Smooth muscle cell (in vitro differentiated cells): Measurements from ENCODE around the gene FHL2. TPM values are rescaled to one million over a fixed set of nuclear protein-coding genes. Genes with fewer than 3 reads are reported as not detected.
"Not testable (repeated sequence)": the region's sequence is repeated elsewhere in the genome, so short reads cannot be mapped to it uniquely, and the experiment has no call there.

Experiments used
- DNase-seq: peaks from one replicate; lab custom pipeline; 2025; ENCODE audit not compliant: unreplicated experiment; lab: John Stamatoyannopoulos, UW
- H2AFZ ChIP-seq: fragments of 200-600 bp; sonication (generic); 2 replicates; pipeline ENCODE4 v1.6.0; 2016; ENCODE audit warnings: antibody characterized with exemption, low read depth, mild to moderate bottlenecking
- H3F3A ChIP-seq: fragments of 200-600 bp; sonication (generic); 2 replicates; pipeline ENCODE4 v1.6.0; 2017; ENCODE audit warnings: antibody characterized with exemption, low read depth
- H3K27ac ChIP-seq: fragments of 200-600 bp; sonication (generic); 2 replicates; pipeline ENCODE4 v1.5.1; 2016; ENCODE audit warnings: low read depth, mild to moderate bottlenecking
- H3K27me3 ChIP-seq: fragments of 200-600 bp; sonication (generic); 2 replicates; pipeline ENCODE4 v1.6.1; 2016; ENCODE audit warnings: low read depth, mild to moderate bottlenecking
- H3K36me3 ChIP-seq: fragments of 200-600 bp; sonication (generic); 2 replicates; pipeline ENCODE4 v1.5.1; 2016; ENCODE audit warnings: low read depth
- H3K4me1 ChIP-seq: fragments of 200-600 bp; sonication (generic); 2 replicates; pipeline ENCODE4 v1.5.1; 2016; ENCODE audit warnings: low read depth
- H3K4me2 ChIP-seq: fragments of 200-600 bp; sonication (generic); 2 replicates; pipeline ENCODE4 v1.6.0; 2016; ENCODE audit warnings: mild to moderate bottlenecking
- H3K4me3 ChIP-seq: fragments of 200-600 bp; sonication (generic); 2 replicates; pipeline ENCODE4 v1.5.1; 2016; ENCODE audit warnings: mild to moderate bottlenecking
- H3K79me2 ChIP-seq: fragments of 200-600 bp; sonication (generic); 2 replicates; pipeline ENCODE4 v1.6.0; 2016; ENCODE audit warnings: low read depth, mild to moderate bottlenecking
- H3K9ac ChIP-seq: fragments of 200-600 bp; sonication (generic); 2 replicates; pipeline ENCODE4 v1.6.0; 2016; ENCODE audit warnings: low read depth
- H3K9me3 ChIP-seq: fragments of 200-600 bp; sonication (generic); replicated peaks from 2 replicates; pipeline ENCODE4 v1.5.1; 2016; ENCODE audit warnings: low read depth
- H4K20me1 ChIP-seq: fragments of 200-600 bp; sonication (generic); 2 replicates; pipeline ENCODE4 v1.6.0; 2016; ENCODE audit warnings: low read depth
- CTCF ChIP-seq: fragments of 200-600 bp; sonication (generic); IDR thresholded peaks from 2 replicates; pipeline ENCODE4 v1.5.1; 2017; ENCODE audit warnings: borderline replicate concordance, mild to moderate bottlenecking, antibody characterized with exemption; ENCODE audit not compliant: insufficient read depth, poor library complexity, severe bottlenecking
- WGBS: methylation state at CpG from one replicate; pipeline ENCODE4 v1.1.7; 2016; ENCODE audit warnings: low lambda C conversion rate; 5-methylcytosine and 5-hydroxymethylcytosine counted together
- polyA plus RNA-seq: library from polyadenylated mRNA; unstranded; fragments of >200 nt; fragmentation: Nextera tagmentation; extraction: Ambion mirVana; gene quantifications from 2 replicates; pipeline ENCODE4 v1.2.1, GENCODE V29; 2016
- total RNA-seq: library from RNA; depleted of rRNA; stranded (reverse); fragments of >200 nt; gene quantifications from 2 replicates; pipeline ENCODE4 v1.2.3, GENCODE V29; 2014

FHL2 gene
- total and polyA plus RNA-seq, 2 experiments from 2014 or later, result 64.1 to 98.0 TPM

GRCh38 chr2:105426626-105427292, 27.9 kb upstream of the FHL2 start:
- Histone ChIP-seq H3K27ac (no peak overlapping the region), H4K20me1 (no peaks in the 10 kb centered on the region), H2AFZ (no peak overlapping the region), H3K4me3 (no peak overlapping the region), H3K4me1 (peaks cover 11% of the 10 kb centered on the region), H3K4me2 (no peak overlapping the region), H3F3A (no peaks in the 10 kb centered on the region), H3K9me3 (no peaks in the 10 kb centered on the region), H3K79me2 (no peaks in the 10 kb centered on the region), H3K9ac (no peak overlapping the region), H3K36me3 (no peaks in the 10 kb centered on the region), H3K27me3 (no peaks in the 10 kb centered on the region)
- 73% methylated on average over 9 of the region's 9 CpGs for WGBS
- no peak for DNase-seq
- TF ChIP-seq CTCF, result no peak

GRCh38 chr2:105425936-105426625, 27.2 kb upstream of the FHL2 start:
- Histone ChIP-seq H2AFZ (no peak overlapping the region), H3K27ac (no peak overlapping the region), H3K9ac (no peak overlapping the region), H3K9me3 (no peaks in the 10 kb centered on the region), H3K79me2 (no peaks in the 10 kb centered on the region), H3K36me3 (no peaks in the 10 kb centered on the region), H3K4me3 (no peak overlapping the region), H4K20me1 (no peaks in the 10 kb centered on the region), H3K4me2 (no peak overlapping the region), H3K27me3 (no peaks in the 10 kb centered on the region), H3K4me1 (peaks cover 11% of the 10 kb centered on the region), H3F3A (no peaks in the 10 kb centered on the region)
- WGBS, result 74% methylated on average over 6 of the region's 6 CpGs
- no peak for DNase-seq
- TF ChIP-seq CTCF, result no peak

- H3K9ac ChIP-seq, H3K27ac ChIP-seq, H3K4me3 ChIP-seq, H3K27me3 ChIP-seq, H3K79me2 ChIP-seq, H3K9me3 ChIP-seq, H3K36me3 ChIP-seq, H4K20me1 ChIP-seq, DNase-seq, H3F3A ChIP-seq, H3K4me2 ChIP-seq, H2AFZ ChIP-seq: not testable (repeated sequence)
- 94% methylated on average over 3 of the region's 3 CpGs for WGBS
- H3K4me1 ChIP-seq, result peaks cover 11% of the 10 kb centered on the region
These were observed 26.0 kb upstream of the FHL2 start for GRCh38 chr2:105424836-105425235.

- Histone ChIP-seq H4K20me1 (no peaks in the 10 kb centered on the region), H3K4me2 (no peak overlapping the region), H3K27me3 (no peaks in the 10 kb centered on the region), H3K79me2 (no peaks in the 10 kb centered on the region), H3K36me3 (no peaks in the 10 kb centered on the region), H3K9ac (no peak overlapping the region), H3K27ac (no peak overlapping the region), H2AFZ (no peak overlapping the region), H3F3A (no peaks in the 10 kb centered on the region), H3K4me1 (peaks cover 11% of the 10 kb centered on the region), H3K9me3 (no peaks in the 10 kb centered on the region), H3K4me3 (no peak overlapping the region)
- no peak for TF ChIP-seq CTCF
- DNase-seq, result no peak
- WGBS, result 90% methylated on average over 5 of the region's 5 CpGs
These were observed 23.9 kb upstream of the FHL2 start for GRCh38 chr2:105422801-105423200.
